GM12865 (cell line): ENCODE results near the gene NUDT16L1.
"Not testable (repeated sequence)": the region's sequence is repeated elsewhere in the genome, so short reads cannot be mapped to it uniquely, and the experiment has no call there.

Experiments
- DNase-seq: peaks from one replicate; pipeline ENCODE4 v3.0.0; 2010; ENCODE audit warnings: low read depth
- H3K4me3 ChIP-seq: 2 replicates; pipeline ENCODE4 v1.5.1; 2011; ENCODE audit warnings: mild to moderate bottlenecking, low read depth, low read length, control low read depth
- TF ChIP-seq, protein P1 (sequence below): IDR thresholded peaks from 2 replicates; pipeline ENCODE4 v1.5.1; 2011; ENCODE audit warnings: low read length, control low read depth, low read depth, inconsistent platforms; ENCODE audit not compliant: insufficient read depth; ENCODE audit errors: missing control alignments

Gene NUDT16L1

DNA sequence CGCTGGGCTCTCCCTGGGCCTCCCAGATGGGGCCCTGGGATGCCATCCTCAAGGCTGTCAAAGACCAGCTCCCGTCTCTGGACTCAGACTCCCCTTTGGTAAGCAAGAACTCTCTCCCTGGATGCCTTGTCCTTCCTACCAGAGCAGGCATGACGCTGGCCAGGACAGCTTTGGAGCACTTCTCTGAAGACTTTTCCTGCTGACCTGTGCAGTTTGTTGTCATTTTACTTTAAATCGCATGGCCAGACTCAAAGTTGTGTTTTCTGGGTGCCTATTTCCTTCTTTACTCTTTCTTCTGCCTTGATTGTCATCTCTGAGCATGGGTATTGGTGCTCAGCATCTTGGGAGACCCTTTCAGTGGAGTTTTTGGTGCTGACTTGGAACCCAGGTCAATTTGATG, 43.2 kb downstream of the NUDT16L1 start:
- TF ChIP-seq, protein P1, sequence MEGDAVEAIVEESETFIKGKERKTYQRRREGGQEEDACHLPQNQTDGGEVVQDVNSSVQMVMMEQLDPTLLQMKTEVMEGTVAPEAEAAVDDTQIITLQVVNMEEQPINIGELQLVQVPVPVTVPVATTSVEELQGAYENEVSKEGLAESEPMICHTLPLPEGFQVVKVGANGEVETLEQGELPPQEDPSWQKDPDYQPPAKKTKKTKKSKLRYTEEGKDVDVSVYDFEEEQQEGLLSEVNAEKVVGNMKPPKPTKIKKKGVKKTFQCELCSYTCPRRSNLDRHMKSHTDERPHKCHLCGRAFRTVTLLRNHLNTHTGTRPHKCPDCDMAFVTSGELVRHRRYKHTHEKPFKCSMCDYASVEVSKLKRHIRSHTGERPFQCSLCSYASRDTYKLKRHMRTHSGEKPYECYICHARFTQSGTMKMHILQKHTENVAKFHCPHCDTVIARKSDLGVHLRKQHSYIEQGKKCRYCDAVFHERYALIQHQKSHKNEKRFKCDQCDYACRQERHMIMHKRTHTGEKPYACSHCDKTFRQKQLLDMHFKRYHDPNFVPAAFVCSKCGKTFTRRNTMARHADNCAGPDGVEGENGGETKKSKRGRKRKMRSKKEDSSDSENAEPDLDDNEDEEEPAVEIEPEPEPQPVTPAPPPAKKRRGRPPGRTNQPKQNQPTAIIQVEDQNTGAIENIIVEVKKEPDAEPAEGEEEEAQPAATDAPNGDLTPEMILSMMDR = no peak
- DNase-seq = no peak
- H3K4me3 ChIP-seq = no peak overlapping the region

DNA sequence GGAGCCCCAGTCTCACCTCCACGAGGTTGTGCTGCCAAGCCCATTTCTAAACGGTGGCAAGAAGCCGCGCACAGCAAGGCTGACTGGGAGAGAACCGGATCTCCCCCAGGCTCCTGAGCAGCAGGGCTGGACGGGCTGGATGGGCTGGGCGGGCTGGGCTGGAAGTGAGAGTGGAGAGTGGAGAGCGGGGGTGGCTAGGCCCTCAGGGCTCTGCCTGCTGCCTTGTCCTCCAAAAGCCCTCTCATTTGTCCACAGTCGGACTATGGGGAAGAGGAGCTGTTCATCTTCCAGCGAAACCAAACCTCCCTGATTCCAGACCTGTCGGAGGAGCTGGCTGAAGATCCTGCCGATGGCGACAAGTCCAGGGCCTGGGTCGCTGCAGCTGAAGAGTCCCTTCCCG, 44.2 kb downstream of the NUDT16L1 start:
- TF ChIP-seq, protein P1 = no peak
- DNase-seq = no peak
- no peak overlapping the region for H3K4me3 ChIP-seq

DNA sequence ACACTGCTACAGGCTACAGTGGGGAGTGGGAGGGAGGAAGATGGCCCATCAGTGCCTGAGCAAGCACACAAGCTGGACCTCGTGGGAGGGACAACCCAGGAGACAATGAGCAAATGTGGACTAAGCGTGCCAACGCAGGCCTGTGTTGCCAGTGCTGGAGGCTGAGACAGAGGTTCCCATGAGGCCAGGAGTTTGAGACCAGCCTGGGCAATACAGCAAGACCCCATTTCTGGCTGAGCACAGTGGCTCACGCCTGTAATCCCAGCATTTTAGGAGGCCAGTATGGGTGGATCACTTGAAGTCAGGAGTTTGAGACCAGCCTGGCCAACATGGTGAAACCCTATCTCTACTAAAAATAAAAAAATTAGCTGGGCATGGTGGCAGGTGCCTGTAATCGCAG, 45.0 kb downstream of the NUDT16L1 start:
- H3K4me3 ChIP-seq, DNase-seq: not testable (repeated sequence)

DNA sequence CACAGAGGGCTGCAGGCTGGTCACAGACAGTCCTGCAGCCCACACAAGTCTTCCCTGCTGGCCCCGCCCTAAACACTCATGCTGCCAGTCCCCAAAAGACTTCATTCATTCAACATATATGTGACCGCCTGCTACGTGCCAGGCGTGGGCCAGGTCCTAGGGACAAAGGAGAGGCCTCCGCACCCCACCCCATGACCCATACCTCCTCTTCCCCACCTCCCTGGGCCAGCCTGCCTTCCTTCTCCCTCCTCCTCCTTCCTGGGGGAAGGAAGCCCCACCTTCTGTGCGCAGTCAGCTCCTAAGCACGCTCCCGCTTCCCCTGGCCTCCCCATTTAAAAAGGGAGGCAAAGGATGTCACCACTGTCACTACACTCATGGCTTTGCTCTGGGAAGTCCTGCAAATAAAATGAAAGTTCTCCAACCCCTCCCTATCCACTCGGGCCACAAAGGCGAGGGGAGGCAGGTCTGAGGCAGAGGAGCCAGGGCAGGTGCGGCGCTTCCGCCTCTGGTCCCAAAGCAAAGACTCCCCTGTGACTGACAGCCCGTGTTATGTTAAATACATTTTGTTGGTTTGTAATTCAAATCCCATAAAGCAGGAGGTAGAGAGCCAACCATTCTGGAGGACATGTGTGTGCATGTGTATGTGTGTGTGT, 50.0 kb downstream of the NUDT16L1 start:
- no peak overlapping the region for H3K4me3 ChIP-seq
- TF ChIP-seq, protein P1 = no peak
- DNase-seq = no peak

DNA sequence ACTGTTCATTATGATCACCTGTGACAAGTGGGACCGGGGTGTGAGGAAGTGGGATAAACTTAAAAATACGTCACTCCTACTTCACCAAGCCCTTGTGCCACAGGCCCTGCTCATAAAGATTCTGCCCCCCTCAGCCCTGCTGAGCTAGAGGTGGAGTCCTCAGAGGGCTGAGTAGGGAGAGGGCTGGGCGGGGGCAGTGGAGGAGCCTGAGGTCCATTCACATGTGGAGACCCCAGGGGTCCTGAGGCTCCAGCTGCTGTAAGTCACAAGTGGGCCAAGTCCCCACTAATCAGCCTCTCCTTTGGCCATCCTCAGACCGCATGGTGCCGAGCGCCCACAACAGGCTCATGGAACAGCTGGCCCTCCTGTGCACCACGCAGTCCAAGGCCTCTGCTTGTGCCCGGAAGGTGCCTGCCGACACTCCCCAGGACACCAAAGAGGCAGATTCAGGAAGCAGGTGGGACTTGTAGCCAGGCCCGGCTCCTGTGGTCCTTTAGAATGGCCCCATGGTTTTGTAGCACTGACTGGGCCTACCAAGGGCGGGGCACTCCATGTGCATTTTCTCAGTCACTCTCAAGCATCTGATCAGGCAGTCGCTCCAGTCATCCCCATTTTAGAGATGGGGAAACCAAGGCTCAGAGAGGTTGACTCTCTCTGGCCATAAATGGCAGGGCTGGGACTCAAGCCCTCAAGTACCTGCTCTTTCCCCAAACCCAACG, 51.4 kb downstream of the NUDT16L1 start:
- H3K4me3 ChIP-seq = no peak overlapping the region
- DNase-seq = no peak
- TF ChIP-seq, protein P1 = no peak

DNA sequence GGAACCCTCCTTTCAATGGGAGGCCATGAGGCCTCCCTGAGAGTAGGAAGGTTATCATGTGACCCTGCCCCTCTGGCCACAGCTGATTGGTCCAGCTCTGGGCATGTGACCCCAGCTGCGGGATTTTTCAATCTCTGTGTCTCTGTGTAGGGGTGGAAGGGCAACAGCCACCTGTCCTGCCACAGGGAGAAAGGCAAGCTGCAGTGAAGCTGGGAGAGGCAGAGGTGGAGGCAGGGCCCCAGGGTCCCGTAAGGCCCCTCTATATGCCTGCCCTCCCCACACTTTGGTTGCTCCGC, 51.9 kb downstream of the NUDT16L1 start:
- DNase-seq = no peak
- TF ChIP-seq, protein P1 = no peak
- no peak overlapping the region for H3K4me3 ChIP-seq
